ENCODE results near the gene LRRC4. TPM values are rescaled to one million over a fixed set of nuclear protein-coding genes. Genes with fewer than 3 reads are reported as not detected.

The LRRC4 gene
- total RNA-seq, 4 donors from 2014 or later: 0.29 to 2.5 (median 1.2) TPM

DNA sequence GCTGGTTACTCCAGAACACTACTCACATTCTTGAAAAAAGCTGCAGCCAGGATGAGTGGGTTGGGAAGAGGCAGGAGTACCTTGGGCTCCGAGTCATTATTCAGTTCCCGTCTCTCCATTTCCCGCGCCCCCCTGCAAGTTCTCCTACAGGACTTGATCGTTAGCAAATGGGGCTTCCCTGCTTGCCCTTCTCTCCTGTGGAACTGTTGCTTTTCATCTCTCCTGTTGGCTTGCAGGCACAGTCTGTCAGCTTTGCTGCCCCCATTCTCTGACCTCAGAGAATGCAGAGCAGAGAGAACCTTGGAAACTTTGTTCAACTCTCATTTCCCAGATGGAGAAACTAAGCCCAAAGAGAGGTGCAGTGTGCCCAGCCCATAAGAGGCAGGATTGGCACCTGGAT lies 35.6 kb upstream of the LRRC4 start:
- intact Hi-C loops (cut with DNase I; ENCODE audit: low total_unique reads): no loop called here
- no peak overlapping the region for H3K27ac ChIP-seq

DNA sequence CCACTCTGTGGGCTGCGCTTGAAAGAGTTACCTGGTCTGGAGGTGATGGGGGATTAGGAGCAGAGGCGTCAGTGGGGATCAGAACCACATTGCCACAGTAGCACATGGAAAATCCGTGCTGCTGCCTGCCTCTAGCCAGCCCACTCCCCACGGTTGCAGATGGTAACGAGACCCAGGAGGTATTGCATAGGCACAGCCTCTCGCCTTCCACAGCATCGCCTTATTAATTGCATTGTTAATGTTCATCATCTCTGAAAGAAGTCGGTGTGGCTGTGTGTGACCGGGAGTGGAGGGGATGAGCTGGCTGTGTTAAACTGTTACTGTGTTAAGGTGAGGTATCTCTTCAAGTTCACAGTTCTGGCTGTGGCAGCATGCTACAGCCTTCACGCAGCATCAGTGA lies 35.2 kb upstream of the LRRC4 start:
- TF ChIP-seq, protein P1, sequence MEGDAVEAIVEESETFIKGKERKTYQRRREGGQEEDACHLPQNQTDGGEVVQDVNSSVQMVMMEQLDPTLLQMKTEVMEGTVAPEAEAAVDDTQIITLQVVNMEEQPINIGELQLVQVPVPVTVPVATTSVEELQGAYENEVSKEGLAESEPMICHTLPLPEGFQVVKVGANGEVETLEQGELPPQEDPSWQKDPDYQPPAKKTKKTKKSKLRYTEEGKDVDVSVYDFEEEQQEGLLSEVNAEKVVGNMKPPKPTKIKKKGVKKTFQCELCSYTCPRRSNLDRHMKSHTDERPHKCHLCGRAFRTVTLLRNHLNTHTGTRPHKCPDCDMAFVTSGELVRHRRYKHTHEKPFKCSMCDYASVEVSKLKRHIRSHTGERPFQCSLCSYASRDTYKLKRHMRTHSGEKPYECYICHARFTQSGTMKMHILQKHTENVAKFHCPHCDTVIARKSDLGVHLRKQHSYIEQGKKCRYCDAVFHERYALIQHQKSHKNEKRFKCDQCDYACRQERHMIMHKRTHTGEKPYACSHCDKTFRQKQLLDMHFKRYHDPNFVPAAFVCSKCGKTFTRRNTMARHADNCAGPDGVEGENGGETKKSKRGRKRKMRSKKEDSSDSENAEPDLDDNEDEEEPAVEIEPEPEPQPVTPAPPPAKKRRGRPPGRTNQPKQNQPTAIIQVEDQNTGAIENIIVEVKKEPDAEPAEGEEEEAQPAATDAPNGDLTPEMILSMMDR (IDR thresholded peaks at IDR 0.05): no peak
- no peak for TF ChIP-seq POLR2A (IDR thresholded peaks at IDR 0.05)
- DNase-seq: no peak
- Histone ChIP-seq H3K4me1 (no peaks in the 10 kb centered on the region), H3K9me3 (no peaks in the 10 kb centered on the region), H3K36me3 (no peaks in the 10 kb centered on the region), H3K4me3 (no peak overlapping the region), H3K27ac (no peak overlapping the region), H3K27me3 (no peaks in the 10 kb centered on the region)
- intact Hi-C loops (cut with DNase I; ENCODE audit: low total_unique reads): no loop called here

More for the DNA sequence above, 35.6 kb upstream of the LRRC4 start:
- no peaks in the 10 kb centered on the region for H3K36me3 ChIP-seq
- no peaks in the 10 kb centered on the region for H3K27me3 ChIP-seq
- H3K4me3 ChIP-seq: no peak overlapping the region
- no peaks in the 10 kb centered on the region for H3K9me3 ChIP-seq
- no peak for DNase-seq
- no peaks in the 10 kb centered on the region for H3K4me1 ChIP-seq
- no peak for TF ChIP-seq POLR2A (IDR thresholded peaks at IDR 0.05)
- TF ChIP-seq, protein P1 (IDR thresholded peaks at IDR 0.05): no peak

DNA sequence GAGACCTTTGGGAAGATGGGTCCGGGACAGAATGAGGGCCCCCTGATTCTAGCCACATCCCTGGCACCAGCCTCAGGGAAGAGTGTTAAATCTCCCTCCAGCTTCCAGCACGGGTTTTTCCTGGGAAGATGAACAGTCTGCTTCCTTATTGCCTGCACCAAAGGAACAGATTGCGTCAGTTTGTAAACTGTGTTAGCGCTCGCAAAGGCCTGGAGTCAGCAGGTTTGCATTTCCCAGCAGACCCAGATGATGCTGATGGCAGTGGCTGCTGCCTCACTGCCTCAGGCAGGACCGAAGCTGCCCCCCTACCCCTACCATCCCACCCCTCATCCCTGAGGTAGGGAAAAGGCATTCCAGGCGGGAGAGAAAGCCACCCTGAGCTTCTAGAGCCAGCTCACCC lies 34.6 kb upstream of the LRRC4 start:
- TF ChIP-seq POLR2A (IDR thresholded peaks at IDR 0.05): no peak
- TF ChIP-seq, protein P1 (IDR thresholded peaks at IDR 0.05): no peak
- H3K4me1 ChIP-seq: no peaks in the 10 kb centered on the region
- H3K27ac ChIP-seq: no peak overlapping the region
- no peak overlapping the region for H3K4me3 ChIP-seq
- no peaks in the 10 kb centered on the region for H3K36me3 ChIP-seq
- H3K27me3 ChIP-seq: no peaks in the 10 kb centered on the region
- intact Hi-C loops (cut with DNase I; ENCODE audit: low total_unique reads): no loop called here
- no peak for DNase-seq
- no peaks in the 10 kb centered on the region for H3K9me3 ChIP-seq

DNA sequence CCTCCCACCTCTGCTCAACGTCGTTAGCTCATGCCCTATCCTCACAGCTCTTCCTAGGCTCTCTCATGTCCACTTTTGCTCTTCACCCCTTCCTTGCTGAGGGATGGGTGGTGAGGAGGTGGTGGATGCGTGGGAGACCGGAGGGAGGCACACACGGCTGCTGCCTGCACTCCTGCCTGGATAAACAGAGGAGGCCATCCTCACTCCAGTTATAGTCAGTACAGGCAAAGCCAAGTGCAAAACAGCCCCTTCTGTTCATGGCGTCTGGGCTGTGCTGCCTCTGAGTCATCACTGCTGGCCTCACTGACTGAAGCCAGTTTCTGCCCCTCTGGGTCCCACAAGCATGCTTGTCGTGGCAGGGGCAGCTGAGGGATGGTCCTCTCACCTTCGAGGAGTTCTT lies 31.9 kb upstream of the LRRC4 start:
- no peaks in the 10 kb centered on the region for H3K27me3 ChIP-seq
- no peak for DNase-seq
- TF ChIP-seq, protein P1 (IDR thresholded peaks at IDR 0.05): no peak
- no peak for TF ChIP-seq POLR2A (IDR thresholded peaks at IDR 0.05)
- no peaks in the 10 kb centered on the region for H3K36me3 ChIP-seq
- H3K4me1 ChIP-seq: no peaks in the 10 kb centered on the region
- H3K4me3 ChIP-seq: no peak overlapping the region
- no peak overlapping the region for H3K27ac ChIP-seq
- H3K9me3 ChIP-seq: no peaks in the 10 kb centered on the region
- intact Hi-C loops (cut with DNase I; ENCODE audit: low total_unique reads): no loop called here

DNA sequence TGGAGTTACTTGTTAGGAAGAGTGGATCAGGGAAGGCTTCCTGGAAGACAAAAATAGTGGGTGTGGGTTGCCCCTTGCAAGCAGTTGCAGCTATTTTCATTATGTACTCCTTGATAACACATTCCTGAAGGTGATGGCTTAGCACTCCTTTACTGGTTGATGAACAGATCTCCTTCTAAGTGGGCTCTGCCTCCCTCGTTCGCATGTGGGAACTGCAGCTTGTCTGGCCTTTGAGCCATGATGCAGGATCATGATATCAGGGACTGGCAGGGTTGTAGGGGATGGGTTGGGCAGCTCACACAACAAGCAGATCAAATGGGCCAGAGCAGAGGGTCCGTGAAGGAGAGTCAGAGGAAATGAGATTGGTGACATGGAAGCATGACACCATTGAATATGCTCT lies 28.8 kb upstream of the LRRC4 start:
- H3K9me3 ChIP-seq: no peaks in the 10 kb centered on the region
- intact Hi-C loops (cut with DNase I; ENCODE audit: low total_unique reads): no loop called here
- H3K4me1 ChIP-seq: no peaks in the 10 kb centered on the region
- no peaks in the 10 kb centered on the region for H3K27me3 ChIP-seq
- DNase-seq: no peak
- TF ChIP-seq POLR2A (IDR thresholded peaks at IDR 0.05): no peak
- TF ChIP-seq, protein P1 (IDR thresholded peaks at IDR 0.05): no peak
- H3K4me3 ChIP-seq: no peak overlapping the region
- no peak overlapping the region for H3K27ac ChIP-seq
- no peaks in the 10 kb centered on the region for H3K36me3 ChIP-seq

Data from uterus (tissue), 4 donors.